Colonic mucosa (tissue), 4 donors: Measurements from ENCODE around the gene KHDC4. TPM values are rescaled to one million over a fixed set of nuclear protein-coding genes. Genes with fewer than 3 reads are reported as not detected.

Experiments used
- DNase-seq: peaks from one replicate; pipeline ENCODE4 v3.0.0-alpha.2; 2020
- H3K27ac ChIP-seq: fragments of 200-600 bp; one replicate; pipeline ENCODE4 v1.8.0; 2021
- H3K27me3 ChIP-seq: fragments of 200-600 bp; one replicate; pipeline ENCODE4 v1.8.0; 2021
- H3K36me3 ChIP-seq: fragments of 200-600 bp; one replicate; pipeline ENCODE4 v1.8.0; 2021
- H3K4me1 ChIP-seq: fragments of 200-600 bp; one replicate; pipeline ENCODE4 v1.8.0; 2021; ENCODE audit warnings: mild to moderate bottlenecking
- H3K4me3 ChIP-seq: fragments of 200-600 bp; one replicate; pipeline ENCODE4 v1.8.0; 2021
- H3K9ac ChIP-seq, 2 donors: one replicate each; pipeline ENCODE4 v1.7.0; 2013; ENCODE audit warnings: control low read depth in 2 of 2, low read depth in 2 of 2, low read length in 2 of 2
- H3K9me3 ChIP-seq: fragments of 200-600 bp; one replicate; pipeline ENCODE4 v1.8.0; 2021
- intact Hi-C: fragments of 100-400 bp; cut with DNase I; formaldehyde crosslinking; loops from one replicate; pipeline ENCODE4 v1.14.1; 2022
- total RNA-seq, 2 donors: library from RNA; stranded (reverse); fragmentation: NEBNext Ultra II Directional in 1 of 2; extraction: Animal tissue kit (Norgen Biotek cat#: 25700) in 1 of 2; gene quantifications; one replicate each; pipeline ENCODE4 v1.2.1, GENCODE V29; 2021
- TF ChIP-seq, protein P1 (sequence below): fragments of 200-600 bp; IDR thresholded peaks from one replicate; pipeline ENCODE4 v1.8.0; 2022; ENCODE audit warnings: antibody characterized with exemption, mild to moderate bottlenecking
- donor health status: healthy.
- donor health status: DM: no; HTN: no; CAD: no.
- donor health status: DM: no; HTN: no; CAD: no.

KHDC4 gene
- 10 to 100 TPM; 42.5 to 56.0 TPM for total RNA-seq

DNA sequence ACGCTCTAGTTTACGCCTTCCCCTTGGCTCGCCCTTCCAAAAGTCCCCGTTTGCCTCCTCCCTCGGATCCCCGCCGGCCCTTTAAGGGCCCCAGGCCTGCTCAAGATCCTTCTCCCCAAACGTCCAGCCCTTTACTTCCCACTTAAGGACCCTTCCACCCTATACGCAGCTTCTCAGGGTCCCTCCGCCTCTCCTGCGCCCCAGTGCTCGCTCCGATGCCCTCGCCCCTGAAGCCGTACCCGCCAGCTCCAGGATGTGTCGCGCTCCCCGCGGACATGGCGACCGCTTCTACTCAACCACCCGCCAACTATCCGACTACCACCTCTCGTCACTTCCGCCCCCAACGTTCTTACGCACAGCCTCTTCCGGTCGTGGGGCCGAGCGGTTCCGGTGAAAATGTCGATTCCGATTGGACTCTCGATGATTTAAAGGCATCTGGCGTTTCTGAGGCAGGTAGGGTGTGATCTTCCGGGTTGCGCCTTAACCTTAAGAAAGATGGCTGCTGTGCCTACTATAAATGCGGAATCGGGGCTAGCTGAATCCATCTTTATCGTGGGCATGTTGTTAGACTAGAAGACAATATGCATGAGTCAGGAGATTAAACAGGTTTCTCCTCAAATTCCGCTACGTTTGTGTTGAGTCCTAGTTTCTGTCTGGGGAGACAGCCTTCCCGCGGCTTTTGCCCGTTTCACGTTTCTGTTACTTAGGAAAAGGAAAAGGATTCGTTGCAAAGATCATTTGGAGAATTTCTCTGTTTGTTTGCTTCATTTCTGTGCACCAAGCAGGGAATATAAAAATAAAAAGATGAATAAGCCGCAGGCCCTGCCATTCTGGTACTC, at the start of gene KHDC4:
TSS of gene KHDC4 (minus strand) at position 317 of the 839 bp plus-strand sequence. CDS start at position 277, 40 bp downstream.
- peak within 1 kb of the TSS; percentile 89 for H3K27ac ChIP-seq
- intact Hi-C loops: no loop called here
- H3K36me3 ChIP-seq: no peaks in the 10 kb centered on the region

DNA sequence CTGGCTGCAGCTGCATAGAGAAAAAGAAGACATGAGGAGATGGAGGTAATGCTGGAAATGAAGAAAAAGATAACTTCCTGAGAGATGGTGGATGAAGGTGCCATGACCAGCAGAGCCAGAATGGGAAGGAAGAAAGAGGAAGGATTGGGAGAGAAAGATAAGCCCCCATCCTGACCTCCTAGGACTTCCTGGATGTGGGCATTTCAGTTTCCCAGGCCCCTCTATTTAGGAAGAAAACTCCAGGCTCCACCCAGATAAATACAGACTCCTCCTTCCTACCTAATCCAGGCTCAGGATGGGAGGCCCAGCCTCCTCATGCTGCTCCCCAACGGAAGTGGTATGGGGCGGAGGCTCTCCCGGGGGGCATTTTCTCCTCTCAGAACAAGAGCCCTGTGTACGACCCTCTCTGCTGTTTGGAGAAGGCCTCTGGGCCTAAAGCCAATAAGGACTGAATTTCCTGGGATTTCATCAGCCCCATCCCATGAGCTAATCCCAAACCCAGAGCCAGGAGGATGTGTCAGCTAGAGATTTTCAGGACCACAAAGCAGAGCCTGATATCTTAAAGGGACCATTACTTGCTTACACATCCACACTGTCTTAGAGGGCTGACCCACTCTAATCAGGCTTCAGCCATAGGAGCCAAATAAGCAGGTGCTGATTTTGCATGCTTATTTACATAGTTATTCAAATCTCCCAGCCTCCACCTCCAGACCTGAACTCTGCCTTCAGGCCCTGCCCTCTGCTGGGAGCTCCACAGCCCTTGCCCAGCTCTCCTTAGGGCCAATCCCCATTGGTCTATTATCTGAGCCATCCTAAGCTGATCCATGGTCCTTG, 49.2 kb upstream of the KHDC4 start:
- no peaks in the 10 kb centered on the region for H3K27me3 ChIP-seq
- no peaks in the 10 kb centered on the region for H3K9me3 ChIP-seq
- H3K27ac ChIP-seq: peak overlapping the region; percentile 15
- H3K4me1 ChIP-seq: peaks cover 4% of the 10 kb centered on the region
- no peak overlapping the region for H3K9ac ChIP-seq
- DNase-seq: no peak
- intact Hi-C loops: no loop called here
- no peak overlapping the region for H3K4me3 ChIP-seq
- TF ChIP-seq, protein P1, sequence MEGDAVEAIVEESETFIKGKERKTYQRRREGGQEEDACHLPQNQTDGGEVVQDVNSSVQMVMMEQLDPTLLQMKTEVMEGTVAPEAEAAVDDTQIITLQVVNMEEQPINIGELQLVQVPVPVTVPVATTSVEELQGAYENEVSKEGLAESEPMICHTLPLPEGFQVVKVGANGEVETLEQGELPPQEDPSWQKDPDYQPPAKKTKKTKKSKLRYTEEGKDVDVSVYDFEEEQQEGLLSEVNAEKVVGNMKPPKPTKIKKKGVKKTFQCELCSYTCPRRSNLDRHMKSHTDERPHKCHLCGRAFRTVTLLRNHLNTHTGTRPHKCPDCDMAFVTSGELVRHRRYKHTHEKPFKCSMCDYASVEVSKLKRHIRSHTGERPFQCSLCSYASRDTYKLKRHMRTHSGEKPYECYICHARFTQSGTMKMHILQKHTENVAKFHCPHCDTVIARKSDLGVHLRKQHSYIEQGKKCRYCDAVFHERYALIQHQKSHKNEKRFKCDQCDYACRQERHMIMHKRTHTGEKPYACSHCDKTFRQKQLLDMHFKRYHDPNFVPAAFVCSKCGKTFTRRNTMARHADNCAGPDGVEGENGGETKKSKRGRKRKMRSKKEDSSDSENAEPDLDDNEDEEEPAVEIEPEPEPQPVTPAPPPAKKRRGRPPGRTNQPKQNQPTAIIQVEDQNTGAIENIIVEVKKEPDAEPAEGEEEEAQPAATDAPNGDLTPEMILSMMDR: no peak
- H3K36me3 ChIP-seq: no peaks in the 10 kb centered on the region

More for the DNA sequence above, at the start of gene KHDC4:
- Histone ChIP-seq H3K4me1 (peaks cover 18% of the 10 kb centered on the region), H3K27me3 (no peaks in the 10 kb centered on the region), H3K9me3 (no peaks in the 10 kb centered on the region), H3K4me3 (peak within 1 kb of the TSS; percentile 77), H3K9ac (peak within 1 kb of the TSS; percentile 92 to 100)
- DNase-seq: peak; percentile 97
- TF ChIP-seq, protein P1: no peak

DNA sequence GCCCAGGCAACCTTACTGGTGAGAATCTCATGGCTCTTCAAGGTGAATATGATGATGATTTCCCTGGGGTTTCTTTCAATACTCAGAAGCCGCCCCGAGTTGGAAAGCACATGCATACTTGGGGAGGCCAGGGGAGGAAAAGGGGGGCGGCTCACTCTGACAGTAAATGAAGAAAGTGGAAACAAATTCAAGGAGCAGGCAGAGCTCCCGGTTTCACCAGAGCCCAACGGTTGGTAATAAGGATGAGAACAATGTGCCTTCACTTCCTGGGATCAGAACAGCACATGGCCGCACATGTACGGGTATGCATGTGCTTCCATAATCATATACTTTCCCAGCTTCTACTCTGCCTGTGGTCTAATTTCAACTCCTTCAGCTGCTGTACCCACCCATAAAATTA, 47.9 kb upstream of the KHDC4 start:
- TF ChIP-seq, protein P1: no peak
- no peak for DNase-seq
- Histone ChIP-seq H3K4me1 (peaks cover 4% of the 10 kb centered on the region), H3K9me3 (no peaks in the 10 kb centered on the region), H3K4me3 (no peak overlapping the region), H3K27ac (peak overlapping the region; percentile 87), H3K9ac (peak overlapping the region in 1 of 2 donors; percentile 29), H3K36me3 (no peaks in the 10 kb centered on the region), H3K27me3 (no peaks in the 10 kb centered on the region)
- intact Hi-C loops: no loop called here

DNA sequence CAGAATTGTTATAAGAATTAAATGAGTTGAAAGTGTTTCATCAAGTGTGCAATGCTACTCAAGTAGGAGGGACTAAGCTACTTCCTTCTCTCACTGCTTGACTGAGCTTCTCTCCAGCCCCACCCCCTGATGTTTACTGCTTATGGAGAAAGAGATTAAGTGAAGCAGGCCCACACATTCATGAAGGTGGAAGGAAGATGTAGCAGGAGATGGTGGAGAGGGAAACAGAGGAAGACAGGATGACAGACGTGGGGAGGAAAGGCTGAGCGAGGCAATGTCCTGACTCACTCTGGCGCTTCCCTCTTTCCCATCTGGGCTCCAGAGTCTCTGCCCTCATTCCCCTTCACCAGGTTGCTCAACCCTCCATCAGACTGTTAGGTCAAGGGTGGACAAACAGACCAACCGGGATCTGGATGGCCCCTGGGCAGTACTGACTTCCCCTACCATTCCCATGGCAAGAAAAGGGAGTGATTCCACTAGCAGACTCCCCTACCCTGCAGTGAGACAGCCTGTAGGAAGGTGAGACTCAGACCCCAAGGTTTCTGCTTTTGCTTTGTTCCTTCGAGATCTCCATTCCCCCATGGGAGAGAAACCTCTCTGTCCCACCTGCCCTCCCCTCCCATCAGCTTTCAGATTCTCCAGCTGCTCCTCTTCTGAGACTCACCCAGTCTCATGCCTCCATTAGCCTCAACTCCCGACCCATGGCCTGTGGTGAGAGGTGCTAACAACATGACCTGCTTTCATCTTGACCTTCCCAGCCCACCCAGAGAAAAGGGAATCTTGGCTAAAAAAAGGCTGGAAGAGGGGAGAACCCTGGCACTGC, 47.3 kb upstream of the KHDC4 start:
- peak overlapping the region; percentile 87 for H3K27ac ChIP-seq

More for the DNA sequence above, 47.3 kb upstream of the KHDC4 start:
- intact Hi-C loops: no loop called here
- Histone ChIP-seq H3K4me1 (peaks cover 4% of the 10 kb centered on the region), H3K27me3 (no peaks in the 10 kb centered on the region), H3K9ac (peak overlapping the region; percentile 22 to 31), H3K4me3 (no peak overlapping the region), H3K36me3 (no peaks in the 10 kb centered on the region), H3K9me3 (no peaks in the 10 kb centered on the region)
- TF ChIP-seq, protein P1: no peak
- DNase-seq: no peak
